Thyroid gland (tissue), 4 donors: ENCODE data around the gene ZNF516. TPM values are rescaled to one million over a fixed set of nuclear protein-coding genes. Genes with fewer than 3 reads are reported as not detected.

Source experiments
- DNase-seq, 2 donors: peaks; one replicate each; pipeline ENCODE4 v3.0.0-alpha.2; 2019
- H3K27ac ChIP-seq, 3 donors: fragments of 200-600 bp; sonication (generic); 1 replicate in 2 of 3; 2 replicates in 1 of 3; pipeline ENCODE4 v1.5.1; 2016 to 2019; ENCODE audit warnings: mild to moderate bottlenecking in 1 of 3, moderate library complexity in 1 of 3
- H3K27me3 ChIP-seq: fragments of 200-600 bp; sonication (generic); one replicate; pipeline ENCODE4 v1.5.1; 2019
- H3K36me3 ChIP-seq, 2 donors: fragments of 200-600 bp; sonication (generic); one replicate each; pipeline ENCODE4 v1.5.1; 2016 to 2019
- H3K4me1 ChIP-seq, 2 donors: fragments of 200-600 bp; sonication (generic); one replicate each; pipeline ENCODE4 v1.5.1; 2017 to 2019
- H3K4me3 ChIP-seq, 3 donors: fragments of 200-600 bp; sonication (generic); replicated peaks in 1 of 3; 1 replicate in 2 of 3; 2 replicates in 1 of 3; pipeline ENCODE4 v1.5.1; 2016; ENCODE audit warnings: mild to moderate bottlenecking in 1 of 3
- H3K9me3 ChIP-seq: fragments of 200-600 bp; sonication (generic); one replicate; pipeline ENCODE4 v1.5.1; 2017
- POLR2A ChIP-seq, 2 donors: fragments of 450-650 bp; IDR thresholded peaks; one replicate each; pipeline ENCODE4 v1.6.1; 2017; ENCODE audit warnings: antibody characterized with exemption in 2 of 2, mild to moderate bottlenecking in 2 of 2, moderate library complexity in 1 of 2
- WGBS, 2 donors: methylation state at CpG; one replicate each; pipeline ENCODE4 v1.1.5; 2017; 5-methylcytosine and 5-hydroxymethylcytosine counted together
- intact Hi-C: fragments of 100-400 bp; cut with DNase I; formaldehyde crosslinking; loops from one replicate; pipeline ENCODE4 v1.15.1; 2023
- total RNA-seq, 4 donors: library from RNA; depleted of rRNA; stranded (reverse); fragments of >200 nt; gene quantifications; one replicate each; pipeline ENCODE4 v1.2.3, GENCODE V29; 2016
- TF ChIP-seq, protein P1 (sequence below), 6 experiments: fragments of 200-600 bp in 3 of 6; fragments of 450-650 bp in 3 of 6; sonication (generic) in 3 of 6; IDR thresholded peaks; one replicate each; pipeline ENCODE4 v1.5.1; 2016 to 2019; ENCODE audit warnings: antibody characterized with exemption in 6 of 6, mild to moderate bottlenecking in 2 of 6, inconsistent platforms in 1 of 6, moderate library complexity in 1 of 6

ZNF516 gene
- total RNA-seq, 4 donors from 2014 or later, result 25.4 to 44.8 (median 28.6) TPM

DNA sequence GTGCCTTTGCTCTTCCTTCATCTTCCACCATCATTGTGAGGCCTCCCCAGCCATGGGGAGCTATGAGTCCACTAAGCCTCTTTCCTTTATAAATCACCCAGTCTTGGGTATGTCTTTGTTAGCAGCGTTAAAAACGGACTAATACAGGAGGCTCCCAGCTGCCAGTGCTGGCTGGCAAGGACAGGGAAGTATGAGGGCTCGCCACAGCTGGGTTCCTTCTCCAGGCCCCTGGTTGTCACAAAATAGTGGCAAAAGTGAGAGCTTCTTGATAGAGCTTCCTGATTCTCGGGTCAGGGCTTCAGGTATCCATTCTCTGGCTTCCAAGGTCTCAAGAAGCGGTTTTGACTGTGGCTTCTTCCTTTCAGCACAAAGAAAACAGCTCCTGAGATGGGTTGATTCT lies 85.0 kb downstream of the ZNF516 start:
- no peak for DNase-seq
- 73 to 85% methylated on average over 5 of the region's 5 CpGs for WGBS, 2 donors
- H3K27ac ChIP-seq, result peak overlapping the region in 1 of 3 donors; percentile 44
- intact Hi-C loops, result no loop called here
- TF ChIP-seq POLR2A (IDR thresholded peaks at IDR 0.05), result no peak
- TF ChIP-seq, protein P1, sequence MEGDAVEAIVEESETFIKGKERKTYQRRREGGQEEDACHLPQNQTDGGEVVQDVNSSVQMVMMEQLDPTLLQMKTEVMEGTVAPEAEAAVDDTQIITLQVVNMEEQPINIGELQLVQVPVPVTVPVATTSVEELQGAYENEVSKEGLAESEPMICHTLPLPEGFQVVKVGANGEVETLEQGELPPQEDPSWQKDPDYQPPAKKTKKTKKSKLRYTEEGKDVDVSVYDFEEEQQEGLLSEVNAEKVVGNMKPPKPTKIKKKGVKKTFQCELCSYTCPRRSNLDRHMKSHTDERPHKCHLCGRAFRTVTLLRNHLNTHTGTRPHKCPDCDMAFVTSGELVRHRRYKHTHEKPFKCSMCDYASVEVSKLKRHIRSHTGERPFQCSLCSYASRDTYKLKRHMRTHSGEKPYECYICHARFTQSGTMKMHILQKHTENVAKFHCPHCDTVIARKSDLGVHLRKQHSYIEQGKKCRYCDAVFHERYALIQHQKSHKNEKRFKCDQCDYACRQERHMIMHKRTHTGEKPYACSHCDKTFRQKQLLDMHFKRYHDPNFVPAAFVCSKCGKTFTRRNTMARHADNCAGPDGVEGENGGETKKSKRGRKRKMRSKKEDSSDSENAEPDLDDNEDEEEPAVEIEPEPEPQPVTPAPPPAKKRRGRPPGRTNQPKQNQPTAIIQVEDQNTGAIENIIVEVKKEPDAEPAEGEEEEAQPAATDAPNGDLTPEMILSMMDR (IDR thresholded peaks at IDR 0.05), result no peak
- H3K4me1 ChIP-seq, result peaks cover 19 to 23% of the 10 kb centered on the region in 2 donors
- no peaks in the 10 kb centered on the region for H3K36me3 ChIP-seq
- H3K27me3 ChIP-seq, result no peaks in the 10 kb centered on the region
- no peak overlapping the region for H3K4me3 ChIP-seq
- no peaks in the 10 kb centered on the region for H3K9me3 ChIP-seq

DNA sequence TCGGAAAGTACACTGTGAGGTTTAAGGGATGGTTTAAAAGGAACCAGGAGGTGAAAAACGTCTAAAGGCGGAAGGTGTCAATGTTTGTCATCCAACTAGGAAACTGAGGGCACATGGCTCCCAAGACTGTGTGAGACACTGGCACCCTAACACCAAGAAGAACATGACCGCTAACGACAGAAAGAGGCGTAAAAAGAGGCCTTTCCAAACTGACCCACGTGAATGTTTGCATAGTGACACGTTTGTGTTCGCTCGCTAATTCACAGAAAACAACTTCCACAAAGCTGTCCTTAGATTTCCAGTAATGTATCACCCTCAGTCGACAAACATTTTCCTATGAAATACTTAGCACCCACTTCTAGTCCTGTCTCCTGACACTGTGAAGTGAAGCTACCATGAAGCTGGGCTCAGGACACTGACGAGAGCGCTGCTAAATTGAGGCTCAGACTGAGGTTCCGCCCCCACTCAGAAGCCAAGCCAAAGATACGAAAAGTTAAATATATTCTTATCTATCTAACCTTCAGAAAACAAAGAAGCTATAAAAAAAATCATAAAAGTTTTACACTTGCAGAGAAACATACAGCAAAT lies 86.5 kb downstream of the ZNF516 start:
- Histone ChIP-seq H3K27me3 (no peaks in the 10 kb centered on the region), H3K4me1 (peaks cover 17 to 19% of the 10 kb centered on the region in 2 donors), H3K36me3 (no peaks in the 10 kb centered on the region), H3K4me3 (no peak overlapping the region), H3K27ac (no peak overlapping the region), H3K9me3 (no peaks in the 10 kb centered on the region)
- intact Hi-C loops, result no loop called here
- TF ChIP-seq, protein P1 (IDR thresholded peaks at IDR 0.05), result no peak
- no peak for TF ChIP-seq POLR2A (IDR thresholded peaks at IDR 0.05)
- 91% methylated on average over 15 of the region's 15 CpGs for WGBS, 2 donors
- no peak for DNase-seq

DNA sequence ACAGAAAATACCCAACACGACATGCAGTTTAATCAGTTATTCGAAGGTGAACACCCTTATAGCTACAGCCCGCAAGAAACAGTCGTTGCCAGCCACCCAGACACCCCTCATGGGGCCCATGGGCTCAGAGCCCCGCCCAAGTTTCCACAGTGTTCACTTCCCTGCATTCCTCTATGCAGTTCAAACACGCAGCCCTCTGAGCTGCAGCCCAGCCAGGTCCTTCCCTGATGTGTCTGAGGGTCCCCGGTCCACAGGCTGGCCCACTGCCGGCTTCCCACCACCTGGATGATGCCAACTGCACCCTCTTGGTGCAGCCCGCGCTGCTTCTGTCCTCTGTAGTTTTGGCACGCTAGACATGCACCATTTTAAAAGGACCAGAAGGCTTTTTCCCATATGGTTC lies 87.4 kb downstream of the ZNF516 start:
- no peaks in the 10 kb centered on the region for H3K9me3 ChIP-seq
- TF ChIP-seq, protein P1 (IDR thresholded peaks at IDR 0.05), result no peak
- TF ChIP-seq POLR2A (IDR thresholded peaks at IDR 0.05), result no peak
- H3K36me3 ChIP-seq, result no peaks in the 10 kb centered on the region
- H3K27me3 ChIP-seq, result no peaks in the 10 kb centered on the region
- WGBS, 2 donors, result 83 to 89% methylated on average over 11 of the region's 11 CpGs
- no peak overlapping the region for H3K4me3 ChIP-seq
- no peak for DNase-seq
- no peak overlapping the region for H3K27ac ChIP-seq
- intact Hi-C loops, result no loop called here
- H3K4me1 ChIP-seq, result peaks cover 17 to 19% of the 10 kb centered on the region in 2 donors

DNA sequence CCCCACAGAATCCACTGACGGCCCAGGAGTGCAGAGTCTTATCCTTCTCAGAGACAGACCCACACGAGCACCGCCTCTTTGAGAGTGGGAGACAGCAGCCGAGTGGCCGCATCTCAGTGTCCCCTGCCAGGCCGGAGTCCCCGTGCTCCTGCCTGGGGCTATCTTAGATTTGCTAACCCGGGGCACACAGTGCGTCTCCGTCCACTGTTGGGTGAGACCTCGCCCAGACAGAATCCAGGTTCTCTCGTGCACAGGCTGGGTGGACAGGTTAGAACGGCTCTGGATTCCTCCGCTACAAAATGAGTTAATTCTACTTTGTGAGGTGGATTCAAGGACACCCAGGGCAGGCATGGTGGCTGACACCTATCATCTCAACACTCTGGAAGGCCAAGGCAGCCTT lies 88.3 kb downstream of the ZNF516 start:
- Histone ChIP-seq H3K4me1 (peaks cover 13 to 17% of the 10 kb centered on the region in 2 donors), H3K4me3 (no peak overlapping the region), H3K9me3 (no peaks in the 10 kb centered on the region), H3K27ac (no peak overlapping the region), H3K27me3 (no peaks in the 10 kb centered on the region), H3K36me3 (no peaks in the 10 kb centered on the region)
- no peak for TF ChIP-seq POLR2A (IDR thresholded peaks at IDR 0.05)
- TF ChIP-seq, protein P1 (IDR thresholded peaks at IDR 0.05), result no peak
- WGBS, 2 donors, result 97 to 98% methylated on average over 8 to 14 of the region's 14 CpGs
- intact Hi-C loops, result no loop called here
- no peak for DNase-seq

DNA sequence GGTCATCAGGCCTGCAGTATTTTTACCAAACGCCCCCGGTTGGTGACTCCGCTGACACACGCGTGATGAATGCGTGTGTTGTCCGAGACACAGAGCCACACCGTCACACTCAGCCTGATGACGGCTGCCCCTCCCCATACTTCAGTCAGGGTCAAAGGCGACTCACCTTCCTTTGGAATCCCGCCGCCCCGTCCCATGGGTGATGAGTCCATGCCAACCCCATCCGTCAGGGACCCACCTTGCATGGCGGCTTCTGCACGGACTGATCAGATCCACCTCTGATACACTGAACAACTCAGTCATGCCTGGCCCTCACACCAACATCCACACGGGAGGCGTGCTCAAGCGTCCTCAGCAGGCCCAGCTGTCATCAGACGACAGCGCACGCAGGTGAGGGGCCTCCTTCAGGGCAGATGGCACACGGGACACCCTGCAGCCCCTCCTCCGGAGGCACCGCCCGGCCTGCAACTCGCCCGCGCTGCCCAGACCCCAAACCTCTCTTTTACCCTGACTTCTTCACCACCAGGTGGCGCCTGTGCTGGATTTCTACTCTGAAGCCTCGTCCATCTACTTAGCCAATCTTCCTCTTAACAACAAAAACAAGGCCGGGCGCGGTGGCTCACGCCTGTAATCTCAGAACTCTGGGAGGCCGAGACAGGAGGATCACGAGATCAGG lies 89.2 kb downstream of the ZNF516 start:
- intact Hi-C loops, result no loop called here
- Histone ChIP-seq H3K27ac (no peak overlapping the region), H3K4me3 (no peak overlapping the region), H3K4me1 (peaks cover 3 to 9% of the 10 kb centered on the region in 2 donors), H3K36me3 (no peaks in the 10 kb centered on the region), H3K27me3 (no peaks in the 10 kb centered on the region), H3K9me3 (no peaks in the 10 kb centered on the region)
- peak; percentile 53 to 63 for DNase-seq
- TF ChIP-seq POLR2A (IDR thresholded peaks at IDR 0.05), result no peak
- TF ChIP-seq, protein P1 (IDR thresholded peaks at IDR 0.05), result peak in 4 of 6 experiments; percentile 29 to 56 (median 52)
- 76 to 77% methylated on average over 35 to 37 of the region's 37 CpGs for WGBS, 2 donors
